Fibroblast of gingiva (primary cell): ENCODE results near the gene GALNT2.
A peak's percentile ranks its signal among the peaks of the same experiment; 100 is the strongest.

Experiments
- DNase-seq: peaks from one replicate; pipeline ENCODE4 v3.0.0-alpha.2; 2011; ENCODE audit warnings: low read depth

Gene GALNT2

DNA sequence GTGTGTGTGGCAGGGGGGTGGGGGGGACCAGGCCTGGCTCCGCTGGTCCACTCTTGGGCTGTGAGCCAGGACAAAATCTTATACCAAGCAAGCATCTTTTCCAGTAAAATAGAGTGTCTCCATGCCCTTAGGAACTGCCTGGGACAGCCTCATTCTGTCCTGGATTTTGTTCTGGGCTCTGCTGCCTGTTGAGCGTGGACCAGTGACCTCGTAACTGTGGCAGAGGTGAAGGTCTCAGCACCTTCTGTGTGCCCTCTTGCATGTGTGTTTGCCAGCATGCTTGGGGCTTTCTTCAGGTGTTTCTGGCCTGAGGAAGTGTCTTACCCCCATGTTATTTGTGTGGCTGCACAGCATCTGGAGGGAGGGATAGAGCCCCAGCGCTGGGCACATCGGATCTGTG is 45.7 kb downstream of the GALNT2 start:
- no peak for DNase-seq

DNA sequence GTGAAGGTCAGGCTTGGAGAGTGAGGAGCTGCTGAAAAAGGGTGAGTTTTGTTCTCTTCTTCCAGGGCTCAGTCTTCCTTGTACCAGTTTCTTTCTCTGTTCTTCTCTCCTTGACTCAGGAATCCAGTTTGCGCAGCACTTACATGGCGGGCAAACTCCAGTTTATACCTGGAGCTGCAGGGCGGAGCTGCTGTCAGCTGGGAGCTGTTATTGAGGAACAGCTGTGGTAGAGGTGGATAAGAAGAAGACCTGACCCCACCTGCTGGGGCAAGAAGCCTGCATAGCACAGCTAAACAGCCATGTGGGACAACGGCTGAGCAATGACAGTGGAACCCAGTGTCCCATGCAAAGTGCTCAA is 46.2 kb downstream of the GALNT2 start:
- no peak for DNase-seq

DNA sequence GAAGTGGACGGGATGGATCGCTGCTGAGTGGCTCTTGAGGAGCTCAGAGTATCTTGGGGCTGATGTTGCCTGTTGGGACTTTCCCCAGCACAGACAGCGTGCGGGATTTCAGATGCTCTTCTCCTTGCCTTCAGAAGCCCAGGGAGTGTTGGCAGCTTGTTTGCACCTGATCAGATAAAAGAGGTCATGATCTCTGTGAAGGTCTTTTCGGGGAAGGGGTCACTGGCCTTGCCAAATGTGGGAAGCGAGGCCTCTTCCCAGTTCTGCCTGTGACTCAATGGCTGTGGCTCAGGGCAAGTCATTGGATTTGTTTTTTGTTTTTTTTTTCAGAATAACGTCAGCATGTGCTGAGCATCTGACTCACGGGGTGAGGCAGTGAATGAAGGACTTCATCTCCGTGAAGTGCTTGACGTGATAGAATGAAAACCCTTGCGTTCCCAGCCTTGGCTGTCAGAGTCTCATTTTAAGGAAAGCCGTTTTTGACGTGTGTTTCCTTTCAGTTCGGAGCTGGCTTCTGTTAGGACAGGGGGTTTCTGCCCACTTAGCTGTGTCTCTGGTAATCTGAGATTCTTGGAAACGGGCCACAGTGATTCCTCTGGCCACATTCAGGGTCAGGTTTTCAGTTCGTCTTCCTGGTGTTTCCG is 46.7 kb downstream of the GALNT2 start:
- DNase-seq = peak; percentile 82

DNA sequence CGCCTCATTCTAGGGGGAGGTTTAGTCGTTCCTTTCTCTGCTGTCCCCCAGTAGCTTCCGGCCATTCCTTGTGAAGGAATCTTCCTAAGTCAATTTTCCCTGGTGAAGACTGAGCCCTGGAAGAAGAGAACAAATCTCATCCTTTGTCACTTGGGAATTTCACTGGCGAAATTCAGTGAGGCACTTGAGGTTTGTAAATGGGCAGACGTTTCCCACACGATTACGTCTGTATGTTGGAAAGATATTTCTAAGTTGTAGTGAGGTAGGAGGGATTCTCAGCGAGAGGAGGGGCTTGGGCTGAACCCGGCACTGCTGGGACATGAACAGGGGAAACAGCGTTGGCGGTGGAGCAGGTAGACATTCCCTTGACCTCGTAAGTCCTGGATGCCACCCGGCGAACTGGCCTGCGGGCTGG is 47.2 kb downstream of the GALNT2 start:
- peak; percentile 44 for DNase-seq

DNA sequence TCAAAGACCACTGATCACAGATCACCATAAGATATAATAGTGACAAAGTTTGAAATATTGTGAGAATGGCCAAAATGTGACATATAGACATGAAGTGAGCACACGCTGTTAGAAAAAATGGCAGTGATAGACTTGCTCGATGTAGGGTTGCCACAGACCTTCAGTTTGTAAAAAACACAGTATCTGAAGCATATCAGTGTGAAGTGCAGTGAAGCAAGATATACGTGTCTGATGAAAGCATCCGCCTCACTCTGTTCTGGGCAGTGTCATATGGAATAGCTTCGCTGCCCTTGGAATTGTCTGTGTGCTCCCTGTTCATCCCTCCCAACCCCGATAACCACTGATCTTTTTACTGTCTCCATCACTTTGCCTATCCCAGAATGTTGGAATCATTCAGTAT is 50.7 kb downstream of the GALNT2 start:
- no peak for DNase-seq

DNA sequence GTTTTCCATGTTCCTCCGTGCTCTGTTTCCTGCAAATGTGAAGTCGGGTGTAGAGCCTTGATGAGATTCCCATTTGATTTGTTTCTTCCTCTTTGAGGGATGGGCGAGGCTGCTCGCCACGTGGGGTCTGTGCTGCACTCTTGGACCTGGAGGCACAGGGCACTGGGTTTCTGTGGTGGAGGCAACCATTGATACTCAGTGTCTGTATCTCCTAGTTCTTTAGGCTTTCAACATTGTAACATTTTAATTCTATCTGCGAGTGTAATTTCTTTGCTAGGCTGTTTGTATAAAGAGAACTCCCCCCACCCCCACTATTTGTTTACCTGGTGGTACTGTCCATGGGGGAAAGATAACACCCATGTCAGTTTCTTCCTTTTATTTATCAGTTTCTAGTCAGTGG is 52.3 kb downstream of the GALNT2 start:
- no peak for DNase-seq

DNA sequence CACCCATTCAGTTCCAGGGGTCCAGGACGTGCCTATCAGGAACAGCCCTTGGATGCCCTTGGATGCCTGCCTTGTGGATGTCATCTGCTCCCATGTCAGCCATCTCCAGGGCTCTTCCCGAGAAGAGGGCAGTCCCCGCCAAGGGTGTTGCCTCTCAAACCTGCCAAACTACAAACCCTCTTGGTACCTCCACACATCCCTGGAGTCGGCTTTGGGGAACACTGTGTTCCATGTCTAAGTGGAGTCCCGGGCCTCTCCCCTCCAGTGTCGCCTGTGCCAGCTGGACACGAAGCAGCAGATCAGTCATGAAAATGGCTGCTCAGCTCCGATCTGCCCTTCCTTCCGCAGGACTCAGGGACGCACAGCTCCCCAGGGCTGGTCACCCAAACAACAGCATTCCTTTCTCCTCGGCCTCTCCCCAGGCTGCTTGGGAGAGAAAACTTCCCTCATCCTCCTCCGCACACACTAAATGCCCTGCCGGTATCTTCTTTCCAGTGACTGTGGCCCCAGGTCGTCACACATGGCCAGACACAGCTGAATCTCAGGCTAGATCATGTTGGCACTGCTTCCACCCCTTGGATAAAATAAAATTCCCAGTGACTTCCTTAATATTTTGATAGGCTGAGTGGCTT is 53.4 kb downstream of the GALNT2 start:
- DNase-seq = no peak

DNA sequence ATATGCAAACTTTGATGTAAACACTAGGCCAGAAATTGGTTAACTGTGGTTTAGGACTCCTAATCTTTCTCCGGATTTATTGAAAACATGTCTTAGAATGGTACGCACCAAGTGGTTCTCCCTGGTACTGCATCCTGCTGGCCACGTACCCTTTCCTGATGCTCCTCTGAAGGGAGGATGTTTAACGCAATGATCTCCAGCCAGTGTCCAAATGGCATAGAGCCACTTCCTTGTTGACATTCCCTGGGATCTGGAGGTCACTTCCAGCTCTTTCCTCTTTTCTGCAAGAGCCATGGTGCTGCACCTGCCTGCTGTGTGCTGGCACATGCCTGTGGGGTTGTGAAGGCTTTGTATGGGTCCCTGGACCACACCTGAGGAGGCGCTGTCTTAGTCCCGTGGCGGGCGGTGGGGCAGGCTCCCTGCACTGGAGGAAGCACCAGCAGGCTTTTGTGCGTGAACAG is 53.9 kb downstream of the GALNT2 start:
- no peak for DNase-seq

DNA sequence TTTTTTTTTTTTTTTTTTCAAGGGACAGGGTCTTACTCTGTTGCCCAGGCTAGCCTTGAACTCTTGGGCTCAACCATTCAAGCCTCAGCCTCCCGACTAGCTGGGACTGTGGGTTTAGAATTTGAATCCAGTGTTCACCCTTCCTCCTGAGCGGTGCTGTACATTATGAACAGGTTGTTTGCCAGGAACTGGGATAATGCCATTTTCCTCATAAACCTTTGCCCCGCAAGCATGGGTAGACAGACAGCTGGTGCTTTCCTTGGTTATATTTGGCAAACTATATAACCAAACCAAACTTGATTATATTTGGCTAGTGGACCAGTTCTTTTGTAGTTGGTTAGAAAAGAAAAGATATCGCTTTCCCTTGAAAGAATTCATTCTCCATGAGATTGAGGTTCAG is 54.9 kb downstream of the GALNT2 start:
- DNase-seq = no peak

DNA sequence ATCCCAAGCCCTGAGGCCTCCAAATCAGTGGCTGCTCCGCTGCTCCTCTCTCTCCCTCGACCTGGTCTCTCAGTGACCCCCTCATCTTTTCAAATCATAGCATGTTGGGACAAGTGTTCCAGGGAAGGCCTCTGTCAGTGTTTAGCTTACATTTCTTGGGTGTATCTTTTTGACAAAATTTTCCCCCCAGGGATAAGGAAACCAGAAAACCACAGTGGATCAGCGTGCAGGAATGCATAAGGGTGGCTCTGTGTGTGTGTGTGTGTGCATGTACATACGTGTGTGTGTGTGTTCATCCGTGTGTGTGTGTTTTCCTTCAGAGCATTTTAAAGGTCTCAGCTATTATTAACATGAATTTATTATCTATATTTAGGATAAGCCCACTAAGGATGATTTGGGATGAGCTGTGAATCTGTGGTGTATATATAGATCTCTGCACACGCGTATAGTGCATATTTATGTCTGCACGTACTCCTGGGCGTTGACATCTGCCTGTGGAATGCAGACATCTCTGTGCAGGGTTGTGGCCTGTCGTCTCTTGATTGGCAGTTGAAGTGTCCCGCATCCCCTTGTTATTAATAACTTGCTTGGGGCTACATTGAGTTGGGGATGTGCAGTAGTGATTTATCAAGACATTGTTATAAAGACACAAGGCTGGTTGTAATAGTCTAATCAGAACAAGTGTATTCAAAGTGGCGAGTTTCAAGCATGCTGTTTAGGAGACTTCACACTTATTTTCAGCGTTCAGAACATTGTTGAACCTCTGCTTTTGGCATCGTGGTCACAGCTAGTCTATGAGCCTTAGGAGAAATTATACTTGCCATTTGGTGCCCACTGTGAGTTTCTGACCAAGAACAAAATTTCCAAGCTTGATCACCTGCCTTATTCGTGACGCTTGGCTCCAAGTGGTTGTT is 55.6 kb downstream of the GALNT2 start:
- no peak for DNase-seq

DNA sequence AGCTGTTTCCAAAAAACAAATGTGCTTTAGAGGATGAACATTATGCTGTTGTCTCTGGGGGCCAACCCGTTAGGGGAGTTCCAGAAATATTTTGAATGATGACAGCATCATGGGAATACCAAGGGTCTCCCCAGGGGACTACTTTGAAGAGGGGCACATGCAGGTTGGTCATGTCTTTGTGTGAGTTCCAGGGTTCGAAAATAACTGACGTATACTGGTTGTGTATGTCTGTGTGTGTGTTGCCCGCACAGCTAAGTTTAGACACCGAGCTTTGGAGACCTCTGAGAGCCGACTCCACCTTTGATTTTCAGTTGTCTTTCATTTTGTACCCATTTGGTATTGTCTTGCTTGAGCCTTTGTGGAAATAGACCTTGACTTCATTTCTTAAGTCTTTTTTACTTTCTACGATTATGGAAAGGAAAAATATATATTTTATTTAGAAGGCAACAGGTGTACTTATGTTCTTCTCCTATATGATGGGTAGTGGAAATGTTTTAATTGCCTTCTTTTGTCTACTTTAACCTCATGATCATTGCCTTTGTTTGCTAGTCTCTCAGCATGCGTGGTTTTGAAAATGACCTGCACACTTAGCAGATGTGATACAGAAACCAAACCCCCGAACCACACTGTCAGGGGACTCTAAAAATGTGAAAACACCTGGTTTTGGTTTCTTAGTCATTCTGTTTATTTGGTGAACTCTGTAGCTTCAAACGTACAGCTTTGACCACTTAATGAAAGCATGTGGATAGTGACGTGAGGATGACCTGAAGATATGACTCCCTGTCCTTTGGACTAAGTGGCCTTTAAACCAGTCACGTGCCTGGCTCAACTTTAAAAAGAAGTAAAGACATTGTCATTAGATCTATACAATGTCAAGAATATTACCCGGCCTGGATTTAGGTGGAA is 56.5 kb downstream of the GALNT2 start:
- peak; percentile 23 for DNase-seq

DNA sequence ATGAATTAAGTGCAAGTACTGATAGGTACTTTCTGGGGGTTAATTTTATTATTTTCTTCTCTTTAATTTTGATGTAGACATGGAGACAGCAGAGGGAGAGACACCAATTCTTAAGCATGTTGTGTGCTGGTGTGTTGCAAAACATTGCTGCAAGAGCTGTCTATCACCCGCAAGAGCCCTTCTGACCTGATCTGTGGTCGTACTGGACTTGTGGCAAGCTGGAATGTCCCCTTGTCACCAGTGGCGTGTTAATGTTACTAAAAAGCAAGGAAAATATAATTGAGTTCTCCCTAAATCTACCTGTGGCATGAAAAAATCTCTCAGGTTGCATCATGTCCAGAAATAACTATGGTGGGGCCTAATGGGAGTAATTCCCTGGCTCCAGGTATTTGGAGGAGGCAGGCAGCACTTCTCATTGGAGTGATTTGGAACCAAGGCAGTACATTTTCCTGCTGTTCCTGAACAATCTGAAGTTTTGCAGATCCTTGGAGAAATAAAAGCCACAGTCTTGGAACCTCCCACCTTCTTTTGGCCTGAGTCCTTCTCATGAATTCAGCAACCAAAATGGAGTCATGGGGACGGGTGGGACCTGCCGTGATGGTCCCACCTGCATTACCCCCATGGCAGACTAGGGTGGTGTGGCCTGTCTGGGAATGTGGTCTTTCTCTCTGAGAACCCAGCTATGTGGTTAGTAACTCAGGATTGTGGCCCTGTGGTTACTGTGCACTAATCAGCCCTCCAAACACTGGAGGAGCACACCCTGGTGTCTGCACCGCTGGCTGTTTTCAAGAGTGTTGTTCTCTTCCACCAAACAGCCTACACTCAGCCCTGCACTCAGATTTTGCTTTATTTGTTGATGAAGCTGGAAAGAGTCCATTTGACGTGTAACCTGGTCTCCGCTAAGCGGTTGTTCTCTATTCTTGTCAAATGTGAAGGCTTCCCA is 57.4 kb downstream of the GALNT2 start:
- DNase-seq = no peak

DNA sequence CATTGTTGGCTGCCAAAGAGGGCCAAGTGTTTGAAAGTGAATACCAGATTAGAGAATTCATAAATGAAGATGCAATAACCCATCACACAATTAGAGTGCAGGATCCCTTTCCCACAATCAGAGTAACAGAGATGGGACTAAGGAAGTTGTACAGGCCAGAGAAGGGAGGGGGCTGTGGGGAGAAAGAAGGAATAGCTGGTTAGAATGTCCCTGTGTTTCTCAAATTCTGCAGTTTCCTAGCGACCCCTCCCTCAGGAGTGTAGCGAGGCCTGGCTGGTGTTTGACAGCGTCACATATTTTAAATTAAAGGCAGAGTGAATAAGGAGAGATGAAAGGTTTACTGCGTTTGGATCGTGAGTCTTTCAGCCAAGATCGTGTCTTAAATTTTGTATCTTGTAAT is 58.1 kb downstream of the GALNT2 start:
- DNase-seq = no peak

DNA sequence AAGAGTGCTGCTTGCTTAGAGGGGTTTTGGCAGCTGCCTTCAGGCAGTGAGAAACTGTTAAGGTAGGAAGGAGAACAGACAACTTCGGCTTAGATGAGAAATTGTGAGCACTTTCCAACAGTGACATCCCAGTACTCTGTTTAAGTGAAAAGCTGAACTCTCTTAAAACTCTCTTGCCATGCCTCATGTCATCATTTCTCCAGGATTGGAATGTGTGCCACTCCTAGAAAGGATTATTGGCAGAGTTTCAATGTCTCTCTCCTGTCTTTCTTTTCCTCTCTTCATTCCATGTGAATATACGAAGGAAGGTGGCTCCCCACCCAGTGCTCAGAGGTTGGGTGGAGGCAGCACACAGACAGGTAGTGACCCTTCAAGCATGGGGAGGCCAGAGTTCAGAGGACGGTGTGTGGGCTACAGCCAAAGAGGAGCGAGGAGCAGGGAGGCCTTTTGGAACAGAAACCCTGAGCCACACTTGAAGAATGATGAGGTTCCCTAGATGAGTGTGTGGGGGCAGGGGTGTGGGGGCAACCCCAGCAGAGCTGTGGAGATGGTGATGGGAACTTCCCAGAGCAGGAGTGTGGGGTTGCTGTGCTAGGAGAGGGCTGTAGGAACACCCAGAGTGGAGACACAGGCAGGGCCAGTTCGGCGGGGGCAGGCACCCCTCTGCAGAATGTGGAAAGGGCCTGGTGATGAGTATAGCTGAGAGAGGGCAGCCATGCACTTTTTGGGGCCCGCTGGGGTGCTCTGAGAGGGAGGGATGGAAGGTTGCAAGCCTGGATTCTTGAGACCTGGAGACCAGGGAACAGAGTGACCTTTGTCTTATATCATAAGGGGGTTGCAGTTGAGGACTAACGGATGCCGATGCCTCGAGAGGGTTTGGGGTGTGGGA is 58.8 kb downstream of the GALNT2 start:
- DNase-seq = no peak

DNA sequence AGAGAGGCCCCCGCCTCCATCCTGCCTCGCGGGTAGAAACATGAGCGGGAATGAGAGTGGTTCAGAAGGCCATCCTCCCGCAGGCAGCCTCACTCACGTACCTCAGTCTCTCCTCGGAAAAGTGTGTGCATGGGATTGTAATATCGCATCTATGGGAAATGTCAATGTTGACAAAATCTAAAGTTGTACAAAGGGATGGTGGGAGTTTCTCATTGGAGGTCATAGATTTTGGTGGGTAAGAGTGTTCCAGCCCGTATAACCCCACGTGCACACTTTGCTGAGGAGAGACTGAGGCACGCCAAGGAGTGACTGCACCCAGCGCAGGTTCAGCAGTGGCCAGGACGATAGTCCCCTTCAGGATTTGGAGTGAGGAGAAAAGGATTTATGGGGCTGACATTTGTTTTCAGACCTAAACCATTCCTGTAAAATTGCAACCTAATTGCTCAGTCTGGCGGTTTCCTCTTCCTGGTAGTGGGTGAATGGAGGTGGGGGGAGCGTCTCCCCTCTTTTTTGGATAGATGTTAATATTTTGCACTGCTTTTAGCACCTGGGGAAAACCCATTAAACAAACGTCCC is 59.6 kb downstream of the GALNT2 start:
- DNase-seq = no peak

DNA sequence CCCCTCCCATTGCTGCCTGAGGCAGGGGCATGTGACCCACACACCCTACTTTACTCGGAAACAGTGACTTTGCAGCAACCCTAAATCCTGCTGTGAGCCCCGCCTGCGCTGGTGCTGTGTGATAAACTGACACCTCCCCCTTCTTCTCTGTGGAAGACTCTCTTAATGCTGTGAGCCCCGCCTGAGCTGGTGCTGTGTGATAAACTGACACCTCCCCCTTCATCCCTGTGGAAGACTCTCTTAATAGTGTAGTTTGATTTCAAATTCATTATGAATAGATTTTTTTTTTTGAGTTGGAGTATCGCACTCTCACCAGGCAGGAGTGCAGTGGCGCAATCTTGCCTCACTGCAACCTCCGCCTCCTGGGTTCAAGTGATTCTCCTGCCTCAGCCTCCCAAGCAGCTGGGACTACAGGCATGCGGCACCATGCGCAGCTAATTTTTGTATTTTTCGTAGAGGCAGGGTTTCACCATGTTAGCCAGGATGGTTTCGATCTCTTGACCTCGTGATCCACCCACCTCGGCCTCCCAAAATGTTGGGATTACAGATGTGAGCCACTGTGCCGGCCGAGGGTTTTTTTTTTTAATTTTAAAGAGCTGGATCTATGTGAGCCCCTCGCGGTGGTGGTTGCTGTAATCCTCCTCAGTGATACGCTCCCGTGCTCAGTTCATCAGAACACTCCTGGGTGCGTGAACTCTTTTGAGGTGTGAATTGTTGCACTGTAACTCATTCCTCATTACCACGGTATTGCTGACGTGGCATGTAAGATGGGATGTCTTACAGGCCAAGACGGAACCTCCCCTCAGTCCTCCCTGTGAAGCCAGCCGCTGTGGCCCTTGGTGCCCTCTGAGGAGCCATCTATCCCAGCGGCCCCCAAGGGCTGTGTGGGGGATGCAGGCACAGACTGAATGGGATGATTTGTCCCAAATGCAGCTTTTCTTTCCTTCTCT is 60.3 kb downstream of the GALNT2 start:
- DNase-seq = no peak

DNA sequence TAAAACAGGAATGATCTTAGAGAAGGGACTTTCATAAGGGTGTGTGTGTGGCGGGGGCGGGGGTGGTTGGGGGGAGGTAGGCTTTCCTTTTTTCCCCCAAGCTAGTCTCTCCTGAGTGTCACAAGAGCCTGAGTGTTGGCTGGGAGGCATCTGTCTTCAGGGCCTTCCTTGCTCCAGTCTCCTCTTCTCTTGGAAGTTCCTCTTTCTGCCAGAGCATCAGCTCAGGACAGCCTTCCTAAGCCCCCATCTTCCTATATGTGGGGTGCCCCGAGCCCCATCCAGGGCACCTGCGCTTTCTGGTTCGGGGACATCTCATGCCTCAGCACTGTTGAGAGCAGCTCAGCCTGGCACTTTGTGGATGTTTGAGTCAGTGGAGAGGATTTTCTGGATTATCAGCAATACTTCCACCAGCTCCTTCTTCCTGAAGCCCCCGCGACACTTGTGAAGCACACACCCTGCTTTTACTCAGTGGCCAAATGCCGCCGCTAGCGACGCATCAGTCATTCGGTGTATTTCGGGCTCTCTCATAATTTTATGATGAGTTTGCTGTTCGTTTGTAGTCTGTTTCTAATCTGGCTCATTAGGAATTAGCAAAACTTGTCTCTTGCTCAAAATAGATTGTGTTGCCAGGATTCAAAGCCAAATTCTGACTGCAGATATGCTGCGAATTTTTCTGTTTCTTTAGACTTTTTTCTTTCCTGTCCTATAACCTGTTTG is 61.7 kb downstream of the GALNT2 start:
- DNase-seq = peak; percentile 22

DNA sequence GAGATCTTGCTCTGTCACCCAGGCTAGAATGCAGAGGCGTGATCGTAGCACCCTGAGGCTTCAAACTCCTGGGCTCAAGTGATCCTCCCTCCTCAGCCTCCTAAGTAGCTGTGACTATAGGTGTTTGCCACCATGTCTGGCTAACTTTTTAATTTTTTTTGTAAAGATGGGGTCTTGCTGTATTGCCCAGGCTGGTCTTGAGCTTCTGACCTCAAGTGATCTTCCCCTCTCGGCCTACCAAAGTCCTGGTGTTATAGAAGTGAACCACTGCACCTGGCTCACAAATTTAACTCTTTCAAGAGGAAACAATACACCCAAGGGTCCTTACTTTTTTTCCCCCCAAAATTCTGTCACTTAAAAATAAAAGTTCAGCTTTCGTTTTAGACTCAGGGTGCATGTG is 62.3 kb downstream of the GALNT2 start:
- DNase-seq = no peak
